Astrocyte of the cerebellum (primary cell): ENCODE measurements around the gene NFX1.
"Not testable (repeated sequence)": the region's sequence is repeated elsewhere in the genome, so short reads cannot be mapped to it uniquely, and the experiment has no call there.

Source experiments
- DNase-seq: peaks from one replicate; pipeline ENCODE4 v3.0.0-alpha.2; 2011; ENCODE audit warnings: low read depth
- H3K4me3 ChIP-seq: 2 replicates; pipeline ENCODE4 v1.5.1; 2011; ENCODE audit warnings: mild to moderate bottlenecking, low read depth, low read length, moderate library complexity
- CTCF ChIP-seq: IDR thresholded peaks from 2 replicates; pipeline ENCODE4 v1.5.1; 2012; ENCODE audit warnings: low read length, low read depth, moderate library complexity, mild to moderate bottlenecking; ENCODE audit errors: missing control alignments
- in situ Hi-C: cut with HindIII; loops from 2 replicates; pipeline ENCODE4 v1.10.0; 2017; ENCODE audit warnings: low sequenced_read_pairs

The NFX1 gene

GRCh38 chr9:33354651-33355211 lies 64.4 kb downstream of the NFX1 start:
- no peak overlapping the region for H3K4me3 ChIP-seq
- in situ Hi-C loops, result no loop called here
- peak; percentile 29 for DNase-seq
- no peak for TF ChIP-seq CTCF

DNA sequence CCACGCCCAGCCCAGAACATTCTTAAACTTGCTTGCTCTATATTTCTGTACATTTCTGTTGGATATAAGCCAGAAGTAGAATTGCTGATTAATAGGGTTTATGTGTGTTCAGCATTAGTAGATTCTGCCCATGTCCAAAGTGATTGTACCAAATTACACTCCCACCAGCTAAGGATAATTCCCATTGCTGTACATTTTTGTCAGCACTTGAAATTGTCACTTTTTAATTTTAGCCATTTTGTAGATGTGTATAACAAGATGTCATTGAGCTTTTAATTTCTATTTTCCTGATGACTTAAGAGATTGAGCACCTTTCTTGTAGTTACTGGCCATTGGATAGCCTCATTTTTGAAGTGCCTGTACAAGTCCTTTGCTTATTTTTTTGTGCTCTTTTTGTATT lies 65.6 kb downstream of the NFX1 start:
- DNase-seq, result no peak
- no peak for TF ChIP-seq CTCF
- in situ Hi-C loops, result no loop called here

GRCh38 chr9:33358641-33359040 lies 68.3 kb downstream of the NFX1 start:
- in situ Hi-C loops, DNase-seq, H3K4me3 ChIP-seq: not testable (repeated sequence)

More for the DNA sequence above, 65.6 kb downstream of the NFX1 start:
- H3K4me3 ChIP-seq, result no peak overlapping the region

DNA sequence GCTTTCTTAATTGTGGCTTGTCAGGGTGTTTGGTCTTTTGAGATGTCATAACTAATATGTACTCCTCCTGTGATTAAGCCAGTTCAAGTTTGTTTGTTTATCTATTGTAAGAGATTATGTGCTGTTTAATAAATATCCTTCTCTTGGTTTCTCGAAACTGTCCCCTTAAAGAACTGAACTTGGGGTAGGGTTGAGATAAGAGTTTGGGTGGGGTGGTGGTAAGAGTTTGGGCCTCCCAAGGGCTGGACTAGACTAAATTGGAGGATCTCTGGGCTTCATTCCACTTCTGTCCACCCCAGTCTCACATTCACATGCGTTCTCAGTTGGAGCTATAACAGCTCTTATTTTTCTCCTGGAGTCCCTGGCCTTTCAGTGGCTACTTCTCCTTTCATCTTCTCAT lies 73.8 kb downstream of the NFX1 start:
- no peak for TF ChIP-seq CTCF
- no peak overlapping the region for H3K4me3 ChIP-seq
- in situ Hi-C loops, result no loop called here
- no peak for DNase-seq

GRCh38 chr9:33364814-33365213 lies 74.5 kb downstream of the NFX1 start:
- H3K4me3 ChIP-seq, DNase-seq, in situ Hi-C loops: not testable (repeated sequence)

GRCh38 chr9:33366979-33367480 lies 76.7 kb downstream of the NFX1 start:
- DNase-seq, result no peak
- no peak overlapping the region for H3K4me3 ChIP-seq
- in situ Hi-C loops, result no loop called here
- no peak for TF ChIP-seq CTCF

- no peak for TF ChIP-seq CTCF
- H3K4me3 ChIP-seq, result no peak overlapping the region
- in situ Hi-C loops, result no loop called here
- DNase-seq, result no peak
Observed at GRCh38 chr9:33372900-33373299, 82.6 kb downstream of the NFX1 start.

- DNase-seq, result no peak
- no peak for TF ChIP-seq CTCF
- H3K4me3 ChIP-seq, result no peak overlapping the region
- in situ Hi-C loops, result no loop called here
Observed at GRCh38 chr9:33374190-33374589, 83.9 kb downstream of the NFX1 start.
